Measurements from ENCODE around the gene ADAM20.

- TF ChIP-seq CTCF (IDR thresholded peaks at IDR 0.05) (no peak), POLR2A (IDR thresholded peaks at IDR 0.05) (no peak)
Measured at GRCh38 chr14:70489579-70490200, 45.1 kb downstream of the ADAM20 start.

Data from heart left ventricle (tissue), 13 donors.